ENCODE data around the gene TUT4.

TUT4 gene

GRCh38 chr1:52532731-52533327 is 20.1 kb downstream of the TUT4 start:
- DNase-seq (ENCODE audit: low read depth in 2 of 2), result no peak

DNA sequence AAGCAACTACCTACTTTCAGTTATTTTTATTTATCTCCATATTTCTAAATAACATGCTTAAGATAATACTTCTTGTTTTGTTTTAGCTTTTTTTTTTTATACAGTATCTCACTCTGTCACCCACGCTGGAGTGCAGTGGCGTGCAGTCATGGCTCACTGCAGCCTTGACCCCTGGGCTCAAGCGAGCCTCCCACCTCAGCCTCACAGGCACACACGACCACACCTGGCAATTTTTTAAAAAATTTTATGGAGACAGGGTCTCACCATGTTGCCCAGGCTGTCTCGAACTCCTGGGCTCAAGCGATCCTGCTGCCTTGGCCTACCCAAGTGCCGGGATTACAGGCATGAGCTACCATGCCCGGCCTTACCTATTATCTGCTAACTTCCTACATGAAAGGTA is 20.6 kb downstream of the TUT4 start:
- no peak for DNase-seq (ENCODE audit: low read depth in 2 of 2)

GRCh38 chr1:52531249-52531872 is 21.5 kb downstream of the TUT4 start:
- DNase-seq (ENCODE audit: low read depth in 2 of 2), result no peak

DNA sequence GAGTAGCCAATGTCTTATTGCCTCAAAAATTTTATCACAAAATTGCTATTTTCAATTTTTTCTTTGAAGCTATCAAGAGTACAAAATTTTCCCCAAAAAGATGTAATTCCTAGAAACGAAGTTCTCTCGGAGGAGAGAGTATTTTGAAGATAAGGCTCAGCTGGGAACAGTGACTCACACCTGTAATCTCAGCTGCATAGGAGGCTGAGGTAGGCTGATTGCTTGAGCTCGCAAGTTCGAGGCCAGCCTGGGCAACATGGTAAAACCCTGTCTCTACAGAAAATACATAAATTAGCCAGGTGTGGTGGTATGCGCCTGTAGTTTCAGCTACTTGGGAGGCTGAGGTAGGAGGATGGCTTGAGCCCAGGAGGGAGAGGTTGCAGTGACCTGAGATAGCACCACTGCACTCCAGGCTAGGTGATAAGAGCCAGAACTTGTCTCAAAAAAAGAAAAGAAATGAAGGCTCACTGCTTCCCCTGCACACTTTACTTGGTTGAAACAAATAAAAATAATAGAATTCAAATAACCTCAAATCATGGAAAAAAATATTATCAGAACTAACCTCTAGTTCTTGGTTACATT is 22.2 kb downstream of the TUT4 start:
- DNase-seq (ENCODE audit: low read depth in 2 of 2), result no peak

- no peak for DNase-seq (ENCODE audit: low read depth in 2 of 2)
These were observed 29.5 kb downstream of the TUT4 start for GRCh38 chr1:52523376-52523775.

DNA sequence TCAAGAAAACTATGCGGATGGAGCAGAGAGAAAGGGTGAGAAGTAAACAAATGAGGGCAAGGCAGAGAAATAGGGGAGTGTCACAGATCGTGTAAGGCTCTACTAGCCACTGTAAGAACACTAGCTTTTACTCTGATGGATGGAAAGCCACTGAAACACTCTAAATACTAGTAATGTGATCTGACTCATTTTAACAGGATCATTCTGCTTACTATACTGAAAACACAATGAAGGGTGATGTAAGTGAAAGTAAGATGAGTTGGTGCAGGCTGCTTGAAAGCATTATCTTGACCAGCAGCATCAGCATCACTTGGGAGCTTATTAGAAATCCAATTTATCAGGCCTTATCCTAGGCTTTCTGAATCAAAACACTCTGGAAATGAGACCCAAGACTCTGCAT is 32.7 kb downstream of the TUT4 start:
- no peak for DNase-seq (ENCODE audit: low read depth in 2 of 2)

- DNase-seq (ENCODE audit: low read depth in 2 of 2), result no peak
These were observed 33.9 kb downstream of the TUT4 start for GRCh38 chr1:52518962-52519361.

DNA sequence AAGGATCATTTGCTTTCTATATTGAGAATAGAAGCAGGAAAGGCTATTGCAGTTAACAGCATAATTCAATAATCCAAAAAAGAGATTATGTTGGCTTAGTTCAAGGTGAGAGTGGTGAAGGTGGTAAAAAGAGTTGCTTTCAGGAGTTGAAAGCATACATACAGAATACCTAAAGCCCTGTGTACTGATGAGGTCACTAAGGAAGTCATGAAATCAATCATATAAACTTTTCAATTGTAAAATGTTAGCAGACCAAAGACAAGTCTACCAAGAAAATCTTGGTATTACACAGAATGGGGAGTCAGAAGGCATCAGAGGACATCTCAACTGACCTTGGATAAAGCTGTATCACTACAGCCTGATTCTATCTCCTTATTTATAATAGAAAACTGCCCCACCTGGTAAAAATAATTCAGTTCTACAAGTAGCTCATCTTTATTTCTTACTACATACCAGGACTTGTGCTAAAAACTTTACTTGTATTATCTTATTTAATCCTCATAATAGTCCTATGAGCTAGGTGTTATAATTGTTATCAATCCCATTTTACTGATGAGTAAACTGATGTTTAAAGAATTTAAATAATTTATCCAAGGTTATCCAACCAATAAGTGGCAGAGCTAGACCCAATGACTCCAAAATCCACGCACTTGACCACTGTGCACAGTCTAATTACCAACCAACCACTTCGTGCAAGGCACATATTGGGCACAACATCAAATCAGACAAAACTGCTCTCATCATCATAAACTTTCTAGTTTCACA is 40.9 kb downstream of the TUT4 start:
- no peak for DNase-seq (ENCODE audit: low read depth in 2 of 2)

- DNase-seq (ENCODE audit: low read depth in 2 of 2), result no peak
These were observed 41.5 kb downstream of the TUT4 start for GRCh38 chr1:52511439-52511838.

GRCh38 chr1:52506920-52507546 is 45.9 kb downstream of the TUT4 start:
- DNase-seq (ENCODE audit: low read depth in 2 of 2), result no peak

DNA sequence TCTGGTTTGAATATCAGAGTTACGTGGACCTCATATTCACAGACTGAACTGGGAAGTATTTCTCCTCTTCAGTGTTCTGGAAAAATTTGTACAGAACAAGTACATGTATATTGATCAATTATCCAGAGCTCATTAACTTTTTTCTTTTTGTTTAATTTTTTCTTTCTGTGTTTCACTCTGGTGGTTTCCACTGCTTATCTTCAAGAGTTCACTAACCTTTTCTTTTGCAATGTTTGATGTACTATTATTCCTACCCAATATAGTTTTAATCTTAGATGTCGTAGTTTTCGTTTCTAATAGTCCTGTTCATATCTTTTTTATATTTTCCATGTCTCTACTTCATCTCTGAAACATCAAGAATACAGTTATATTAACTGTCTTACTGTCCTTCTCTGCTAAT is 46.5 kb downstream of the TUT4 start:
- no peak for DNase-seq (ENCODE audit: low read depth in 2 of 2)

DNA sequence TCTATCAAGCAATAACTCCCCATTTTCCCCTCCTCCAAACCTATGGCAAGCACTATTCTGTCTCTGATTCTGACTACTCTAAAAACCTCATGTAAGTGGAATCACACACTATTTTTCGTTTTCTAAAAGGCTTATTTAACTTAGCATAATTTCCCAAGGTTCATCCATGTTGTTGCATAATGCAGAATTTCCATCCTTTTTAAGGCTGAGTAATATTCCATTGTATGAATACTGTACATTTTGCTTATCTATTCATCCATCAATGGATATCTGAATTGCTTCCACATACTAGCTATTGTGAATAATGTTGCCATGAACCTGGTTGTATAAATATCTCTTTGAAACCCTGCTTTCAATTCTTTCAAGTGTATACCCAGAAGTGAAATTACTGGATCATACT is 48.2 kb downstream of the TUT4 start:
- no peak for DNase-seq (ENCODE audit: low read depth in 2 of 2)

DNA sequence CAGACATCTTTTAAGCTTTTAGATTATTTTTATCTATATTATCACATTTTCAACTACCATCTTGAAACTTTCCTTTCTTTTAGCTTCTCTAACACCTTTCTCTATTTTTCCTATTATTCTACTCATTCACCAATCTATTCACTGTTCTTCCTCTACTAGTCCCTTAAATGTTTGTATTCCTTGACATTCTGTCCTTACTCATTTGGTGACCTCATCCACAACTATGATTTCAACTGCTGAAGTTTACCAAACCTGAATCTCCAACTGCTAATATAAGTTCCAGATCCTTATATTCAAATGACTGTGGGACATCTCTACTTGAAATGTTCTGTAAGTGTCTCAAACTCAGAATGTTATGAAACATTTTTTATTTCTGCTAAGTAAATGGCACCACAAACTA is 49.2 kb downstream of the TUT4 start:
- DNase-seq (ENCODE audit: low read depth in 2 of 2), result no peak

GRCh38 chr1:52502789-52503188 is 50.1 kb downstream of the TUT4 start:
- no peak for DNase-seq (ENCODE audit: low read depth in 2 of 2)

DNA sequence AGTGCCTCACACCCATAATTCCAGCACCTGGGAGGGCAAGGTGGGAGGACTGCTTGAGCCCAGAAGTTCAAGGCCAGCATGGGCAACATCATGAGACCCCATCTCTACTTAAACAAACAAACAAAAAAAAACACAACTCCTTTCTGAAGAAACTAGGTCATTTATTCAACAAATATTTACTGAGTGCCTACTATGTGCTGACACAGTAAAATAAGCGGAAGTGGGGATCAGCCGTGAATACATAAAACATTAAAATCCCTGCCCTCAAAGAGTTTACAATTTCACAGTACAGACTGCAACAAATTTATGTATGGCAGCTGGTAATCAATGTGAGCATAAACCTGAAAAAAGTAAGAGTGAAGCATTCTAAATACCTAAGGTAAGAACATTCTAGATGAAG is 65.3 kb downstream of the TUT4 start:
- no peak for DNase-seq (ENCODE audit: low read depth in 2 of 2)

DNA sequence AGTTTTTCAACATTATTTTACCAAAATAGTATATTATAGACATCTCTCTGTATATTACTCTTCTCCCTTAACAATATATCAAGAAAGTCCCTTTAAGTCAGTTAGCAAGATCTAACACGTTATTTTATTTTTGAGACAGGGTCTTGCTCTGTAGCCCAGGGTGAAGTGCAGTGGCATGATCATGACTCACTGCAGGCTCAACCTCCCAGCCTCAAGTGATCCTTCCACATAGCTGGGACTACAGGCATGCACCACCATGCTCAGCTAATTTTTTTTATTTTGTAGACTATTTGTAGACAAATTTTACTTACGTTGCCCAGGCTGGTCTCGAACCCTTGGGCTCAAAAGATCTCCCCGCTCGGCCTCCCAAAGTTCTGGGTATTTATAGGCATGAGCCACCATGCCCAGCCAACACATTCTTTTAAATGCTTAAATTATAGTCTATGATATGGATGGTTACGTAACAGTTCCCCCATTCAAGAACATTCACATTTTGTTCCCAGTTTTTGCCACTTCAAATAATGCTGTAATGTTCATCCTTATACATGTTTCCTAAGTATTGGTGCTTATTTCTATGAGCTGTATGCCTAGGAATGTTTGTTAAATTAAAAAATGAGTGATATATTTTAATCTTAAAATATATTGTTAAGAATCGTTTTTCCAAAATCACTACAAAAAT is 70.4 kb downstream of the TUT4 start:
- no peak for DNase-seq (ENCODE audit: low read depth in 2 of 2)

DNA sequence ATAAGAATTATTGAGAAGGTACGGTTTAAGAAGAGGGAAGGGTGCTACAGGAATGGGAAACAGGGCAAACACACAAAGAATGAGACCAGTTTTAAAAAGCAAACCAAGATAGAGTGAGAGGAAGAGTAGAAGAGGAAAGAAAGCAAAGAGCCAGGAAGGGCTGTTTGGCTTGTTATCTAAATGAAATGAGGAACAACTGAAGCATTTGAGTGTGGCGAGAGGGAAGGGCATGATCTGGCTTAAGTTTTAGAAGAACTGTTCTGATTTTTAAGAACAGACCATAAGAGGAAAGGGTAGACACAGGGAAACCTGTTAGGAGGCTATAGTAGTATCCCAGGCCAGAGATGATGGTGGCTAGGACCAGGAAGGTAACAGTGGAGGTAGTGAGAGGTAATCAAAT is 73.8 kb downstream of the TUT4 start:
- no peak for DNase-seq (ENCODE audit: low read depth in 2 of 2)

- no peak for DNase-seq (ENCODE audit: low read depth in 2 of 2)
These were observed 75.0 kb downstream of the TUT4 start for GRCh38 chr1:52477876-52478275.

GRCh38 chr1:52476943-52477342 is 75.9 kb downstream of the TUT4 start:
- DNase-seq (ENCODE audit: low read depth in 2 of 2), result no peak

- DNase-seq (ENCODE audit: low read depth in 2 of 2), result no peak
These were observed 78.1 kb downstream of the TUT4 start for GRCh38 chr1:52474807-52475206.

GRCh38 chr1:52473039-52473438 is 79.9 kb downstream of the TUT4 start:
- DNase-seq (ENCODE audit: low read depth in 2 of 2), result no peak

DNA sequence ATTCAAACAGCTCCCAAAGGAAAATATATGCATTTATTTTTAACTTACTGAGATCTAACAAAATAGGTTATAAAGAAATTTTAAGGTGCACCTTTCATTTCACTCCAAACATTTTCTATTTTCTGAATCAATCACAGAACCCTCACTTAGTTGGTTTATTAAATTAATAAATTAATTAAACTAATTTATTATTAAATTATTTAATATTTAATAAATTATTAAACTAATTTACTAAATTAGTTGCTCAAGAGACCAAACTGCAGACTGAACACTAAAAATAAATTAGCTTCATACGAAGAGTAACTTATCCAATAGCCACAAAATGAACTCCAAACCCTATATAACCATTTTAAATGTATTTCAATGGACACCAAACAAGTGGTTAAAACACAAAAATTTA is 80.5 kb downstream of the TUT4 start:
- no peak for DNase-seq (ENCODE audit: low read depth in 2 of 2)
